Measurements from ENCODE around the gene ATXN1. TPM values are rescaled to one million over a fixed set of nuclear protein-coding genes. Genes with fewer than 3 reads are reported as not detected.

ATXN1 gene
- total RNA-seq, 1 experiment from 2014 or later, result 5.6 TPM

DNA sequence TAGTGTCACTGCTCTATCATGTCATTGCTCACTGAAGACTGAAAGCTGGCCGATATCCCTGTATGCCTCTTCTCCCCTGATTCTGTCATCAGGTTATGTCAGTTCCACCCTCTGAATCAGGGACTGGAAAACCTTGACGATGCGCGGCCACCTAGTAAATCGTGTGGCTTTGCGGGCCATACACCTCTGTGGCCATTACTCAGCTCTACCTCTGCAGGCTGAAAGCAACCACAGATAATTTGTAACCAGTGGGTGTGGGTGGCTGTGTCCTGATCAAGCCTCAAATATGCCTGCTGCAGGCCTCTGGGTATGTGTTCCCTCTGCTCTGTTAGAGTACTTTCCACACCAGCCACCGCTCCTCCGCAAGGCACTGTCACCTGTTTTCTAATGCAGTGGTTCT, 417.7 kb downstream of the ATXN1 start:
- H3K27ac ChIP-seq (ENCODE audit: insufficient read length, low read depth, low read length), result no peak overlapping the region
- H3K56ac ChIP-seq (ENCODE audit: insufficient read length, low read depth, low read length), result no peak overlapping the region
- no peak overlapping the region for H2AFZ ChIP-seq (ENCODE audit: low read length)
- H3K9me3 ChIP-seq (ENCODE audit: control insufficient read depth, low read depth, low read length), result no peaks in the 10 kb centered on the region
- H3T11ph ChIP-seq (ENCODE audit: low read length), result no peak overlapping the region
- H3K79me2 ChIP-seq (ENCODE audit: insufficient read depth, low read length), result no peaks in the 10 kb centered on the region
- no peak overlapping the region for H3K4me2 ChIP-seq (ENCODE audit: insufficient read depth, insufficient read length, low read length)
- H2BK120ac ChIP-seq (ENCODE audit: low read depth, low read length, poor library complexity, severe bottlenecking), result no peak overlapping the region
- no peak overlapping the region for H2BK5ac ChIP-seq (ENCODE audit: insufficient read length, low read length)
- no peak overlapping the region for H4K91ac ChIP-seq (ENCODE audit: insufficient read length, low read depth, low read length)
- no peaks in the 10 kb centered on the region for H4K20me1 ChIP-seq (ENCODE audit: control insufficient read depth, insufficient read depth, insufficient read length)
- DNase-seq, result no peak
- no peaks in the 10 kb centered on the region for H3K23me2 ChIP-seq (ENCODE audit: insufficient read length, low read depth, low read length, poor library complexity, severe bottlenecking)
- H3K9ac ChIP-seq (ENCODE audit: extremely low read depth, insufficient read length, low read length), result no peak overlapping the region
- no peak overlapping the region for H2BK15ac ChIP-seq (ENCODE audit: low read depth, low read length)
- peaks cover 17 to 19% of the 10 kb centered on the region in 2 experiments for H3K4me1 Mint-ChIP-seq
- no peaks in the 10 kb centered on the region for H3K79me1 ChIP-seq (ENCODE audit: insufficient read depth, low read depth, low read length, poor library complexity, severe bottlenecking)
- no peak overlapping the region for H3K23ac ChIP-seq (ENCODE audit: insufficient read length, low read depth, low read length)
- H3K18ac ChIP-seq (ENCODE audit: insufficient read length, low read depth, low read length), result no peak overlapping the region
- no peak overlapping the region for H2BK20ac ChIP-seq (ENCODE audit: low read depth, low read length, poor library complexity, severe bottlenecking)
- H3K4me3 Mint-ChIP-seq, result no peak overlapping the region
- no CpG with 5 or more reads among the region's 8 CpGs for WGBS (ENCODE audit: extremely low coverage, insufficient read length, low lambda C conversion rate)
- no peaks in the 10 kb centered on the region; a peak in 3 of 5 replicates for H3K9me3 Mint-ChIP-seq
- no peak overlapping the region for H3K4ac ChIP-seq (ENCODE audit: low read depth, low read length)
- no peaks in the 10 kb centered on the region; the same call in 1 of the 2 replicates for H3K27me3 Mint-ChIP-seq (ENCODE audit: low read depth)
- no peak overlapping the region for H3K14ac ChIP-seq (ENCODE audit: insufficient read depth, low read length)
- no peak overlapping the region for H4K5ac ChIP-seq (ENCODE audit: insufficient read length, low read depth, low read length)
- no peak overlapping the region for H2BK12ac ChIP-seq (ENCODE audit: insufficient read length, low read depth, low read length)
- H3K4me1 ChIP-seq (ENCODE audit: insufficient read depth, low read length), result no peaks in the 10 kb centered on the region; the same call in 1 of the 2 replicates
- H4K8ac ChIP-seq (replicated peaks; ENCODE audit: insufficient read length, low read depth, low read length), result no peak overlapping the region
- no peak overlapping the region; a peak in 1 of 7 replicates for H3K27ac Mint-ChIP-seq
- no peaks in the 10 kb centered on the region; a peak in 1 of 7 replicates for H3K36me3 Mint-ChIP-seq (ENCODE audit: insufficient read depth in 1 of 3, low read depth in 3 of 3)
- no peaks in the 10 kb centered on the region for H3K27me3 ChIP-seq (ENCODE audit: insufficient read depth, low read length)
- TF ChIP-seq, protein P1, sequence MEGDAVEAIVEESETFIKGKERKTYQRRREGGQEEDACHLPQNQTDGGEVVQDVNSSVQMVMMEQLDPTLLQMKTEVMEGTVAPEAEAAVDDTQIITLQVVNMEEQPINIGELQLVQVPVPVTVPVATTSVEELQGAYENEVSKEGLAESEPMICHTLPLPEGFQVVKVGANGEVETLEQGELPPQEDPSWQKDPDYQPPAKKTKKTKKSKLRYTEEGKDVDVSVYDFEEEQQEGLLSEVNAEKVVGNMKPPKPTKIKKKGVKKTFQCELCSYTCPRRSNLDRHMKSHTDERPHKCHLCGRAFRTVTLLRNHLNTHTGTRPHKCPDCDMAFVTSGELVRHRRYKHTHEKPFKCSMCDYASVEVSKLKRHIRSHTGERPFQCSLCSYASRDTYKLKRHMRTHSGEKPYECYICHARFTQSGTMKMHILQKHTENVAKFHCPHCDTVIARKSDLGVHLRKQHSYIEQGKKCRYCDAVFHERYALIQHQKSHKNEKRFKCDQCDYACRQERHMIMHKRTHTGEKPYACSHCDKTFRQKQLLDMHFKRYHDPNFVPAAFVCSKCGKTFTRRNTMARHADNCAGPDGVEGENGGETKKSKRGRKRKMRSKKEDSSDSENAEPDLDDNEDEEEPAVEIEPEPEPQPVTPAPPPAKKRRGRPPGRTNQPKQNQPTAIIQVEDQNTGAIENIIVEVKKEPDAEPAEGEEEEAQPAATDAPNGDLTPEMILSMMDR (conservative IDR thresholded peaks at IDR 0.05), result no peak
- no peak overlapping the region for H2AK5ac ChIP-seq (ENCODE audit: insufficient read length, low read length)
